Suppressor macrophage (primary cell): Measurements from ENCODE around the gene ITFG1.

Experiments used
- DNase-seq, 4 experiments: peaks; one replicate each; pipeline ENCODE4 v3.0.0-alpha.2; 2020 to 2022

Gene ITFG1

DNA sequence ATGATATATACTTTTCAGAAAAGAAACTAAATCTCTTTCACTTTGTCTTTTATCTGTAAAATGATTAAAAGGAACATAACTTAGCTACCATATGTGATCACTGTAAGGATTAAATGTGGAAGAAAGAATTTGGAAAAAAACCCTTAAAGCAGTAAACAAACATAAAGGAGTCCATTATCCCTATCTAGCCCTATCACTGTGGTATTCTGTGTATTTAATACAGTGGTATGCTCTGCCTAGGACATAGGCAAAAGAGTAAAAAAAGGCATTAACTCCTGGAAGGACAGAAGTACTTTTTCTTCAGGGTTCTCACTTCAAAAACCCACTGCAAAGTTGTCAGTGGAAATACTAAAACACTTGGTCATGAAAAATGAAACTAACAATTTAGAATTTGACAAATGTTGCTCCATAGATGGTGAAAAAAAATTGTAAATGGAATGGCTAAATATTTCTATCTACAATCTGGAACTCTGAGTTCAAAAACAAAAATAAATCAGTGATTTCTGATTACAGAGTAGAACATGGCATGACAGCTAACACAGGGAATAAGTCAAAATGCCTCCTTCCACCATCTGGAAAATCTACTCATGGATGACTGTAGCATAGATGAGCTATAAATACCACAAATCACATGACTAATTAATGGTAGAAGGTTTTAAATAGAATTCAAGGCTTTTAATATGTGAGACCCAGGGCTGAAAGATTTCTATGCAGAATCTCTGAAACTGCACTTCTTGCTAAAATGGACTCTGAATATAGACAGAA is 140.1 kb downstream of the ITFG1 start:
- DNase-seq, result no peak

- no peak for DNase-seq
Measured at GRCh38 chr16:47317465-47318240, 143.2 kb downstream of the ITFG1 start.

DNA sequence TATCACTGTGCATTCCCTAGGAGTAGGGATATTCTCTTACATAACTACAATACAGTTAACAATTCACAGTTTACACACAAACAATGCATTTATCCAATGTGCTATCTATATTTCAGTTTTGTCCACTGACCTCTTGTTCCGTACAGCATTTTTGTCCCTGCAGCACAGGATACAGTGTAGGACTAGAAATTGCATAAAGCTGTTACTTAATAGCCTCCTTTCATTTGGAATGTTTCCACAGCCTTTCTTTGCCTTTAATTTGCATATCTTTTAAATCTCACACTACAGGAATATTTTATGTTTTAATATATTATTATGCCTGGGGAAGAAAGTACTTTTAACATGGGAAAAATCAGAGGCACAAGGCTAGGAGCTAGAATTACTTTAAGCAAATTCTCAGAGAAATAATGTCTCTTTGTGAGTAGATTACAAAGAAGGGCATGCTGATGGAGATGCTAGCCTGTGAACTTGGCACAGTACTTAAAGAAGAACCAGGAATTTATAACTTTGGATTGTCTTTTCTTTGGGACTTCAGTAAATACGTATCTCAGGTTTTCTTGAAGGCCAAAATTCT is 144.3 kb downstream of the ITFG1 start:
- no peak for DNase-seq

- DNase-seq, result no peak
Measured at GRCh38 chr16:47311738-47312505, 148.9 kb downstream of the ITFG1 start.

DNA sequence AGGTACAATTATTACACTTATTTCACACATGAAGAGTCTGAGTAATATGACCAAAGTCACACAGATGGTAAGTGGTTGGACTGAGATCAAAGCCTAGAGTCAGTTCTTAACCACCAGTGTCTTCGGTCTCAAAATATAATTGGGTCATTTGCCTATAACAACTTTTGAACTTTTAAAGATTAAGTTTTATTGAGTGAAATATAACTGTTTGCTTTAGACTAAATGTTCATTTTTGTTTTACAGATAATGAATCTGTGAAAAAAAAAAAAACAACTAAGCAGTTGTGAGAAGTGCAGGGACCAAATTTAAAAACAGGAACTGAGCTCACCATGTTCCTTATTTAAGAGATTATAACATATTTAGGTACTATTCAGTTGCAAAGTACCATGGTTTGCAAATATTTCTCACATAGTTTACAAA is 150.1 kb downstream of the ITFG1 start:
- peak in 3 of 4 experiments; percentile 2 to 42 (median 26) for DNase-seq

GRCh38 chr16:47309581-47310312 is 151.1 kb downstream of the ITFG1 start:
- DNase-seq, result no peak

- DNase-seq, result no peak
Measured at GRCh38 chr16:47308601-47309000, 152.3 kb downstream of the ITFG1 start.

DNA sequence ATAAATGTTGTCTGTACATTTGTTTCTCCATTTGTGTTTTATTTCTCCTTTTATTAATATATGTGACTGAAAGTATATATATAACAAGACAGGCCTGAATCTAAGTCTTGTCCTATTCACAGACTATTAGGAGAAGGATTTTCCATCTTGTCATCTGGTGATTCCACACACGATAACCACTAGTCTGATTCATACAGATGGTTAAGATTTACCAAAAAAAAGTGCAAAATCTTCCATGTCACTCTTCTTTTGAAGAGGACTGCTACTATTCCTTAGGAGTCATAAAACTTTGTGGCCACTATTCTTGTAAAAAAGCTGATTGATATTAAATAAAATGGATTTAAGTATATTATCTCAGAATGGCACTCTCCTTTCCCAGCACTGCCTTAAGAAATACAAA is 156.3 kb downstream of the ITFG1 start:
- no peak for DNase-seq

GRCh38 chr16:47299587-47299986 is 161.3 kb downstream of the ITFG1 start:
- no peak for DNase-seq

DNA sequence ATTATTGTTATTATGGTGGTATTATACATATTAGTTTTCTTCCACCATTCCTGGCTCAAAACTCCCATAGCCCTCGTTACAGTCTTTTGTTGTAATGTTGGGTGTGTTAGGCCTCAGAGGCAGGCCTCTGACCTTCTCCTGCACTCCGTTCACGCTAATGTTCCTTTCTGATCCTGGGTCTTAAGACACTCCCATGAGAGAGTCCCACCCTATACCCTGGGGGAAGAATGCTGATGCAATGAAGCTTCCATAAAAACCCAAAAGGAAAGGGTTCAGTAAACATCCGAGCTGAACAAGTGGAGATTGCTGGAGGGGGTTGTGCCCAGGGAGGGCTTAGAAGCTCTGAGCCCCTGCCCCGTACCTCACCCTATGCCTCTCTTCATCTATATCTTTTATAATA is 175.9 kb downstream of the ITFG1 start:
- DNase-seq, result no peak

DNA sequence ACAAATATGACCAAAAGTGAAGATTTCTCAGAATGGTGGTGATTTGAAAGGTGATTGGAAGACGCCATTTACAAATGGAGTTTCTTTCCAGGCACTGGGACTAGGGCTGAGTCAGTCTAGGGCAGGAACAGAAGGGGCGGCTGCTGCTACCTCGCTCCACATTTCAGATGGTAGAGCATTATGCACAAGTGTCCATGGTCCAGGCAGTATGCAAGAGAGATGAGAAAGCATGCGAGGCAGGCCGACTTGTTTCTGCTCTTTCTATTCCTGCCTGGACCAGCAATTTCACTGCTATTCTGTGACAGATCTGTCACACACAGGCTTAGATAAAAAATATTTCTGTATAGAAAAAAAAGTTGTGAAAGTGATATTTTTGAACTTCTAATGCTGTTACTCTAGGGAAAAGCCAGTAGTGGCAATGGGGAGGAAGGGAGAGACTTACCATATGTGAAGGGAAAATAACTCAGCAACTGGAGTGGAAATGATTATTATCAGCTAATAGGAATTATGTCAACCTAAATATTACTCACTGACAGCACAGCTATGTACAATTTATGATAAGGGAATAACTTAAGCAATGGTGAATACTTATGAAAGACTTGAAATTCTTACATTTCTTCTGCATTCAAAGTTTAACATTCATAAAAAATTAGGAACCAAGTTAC is 182.4 kb downstream of the ITFG1 start:
- DNase-seq, result no peak

DNA sequence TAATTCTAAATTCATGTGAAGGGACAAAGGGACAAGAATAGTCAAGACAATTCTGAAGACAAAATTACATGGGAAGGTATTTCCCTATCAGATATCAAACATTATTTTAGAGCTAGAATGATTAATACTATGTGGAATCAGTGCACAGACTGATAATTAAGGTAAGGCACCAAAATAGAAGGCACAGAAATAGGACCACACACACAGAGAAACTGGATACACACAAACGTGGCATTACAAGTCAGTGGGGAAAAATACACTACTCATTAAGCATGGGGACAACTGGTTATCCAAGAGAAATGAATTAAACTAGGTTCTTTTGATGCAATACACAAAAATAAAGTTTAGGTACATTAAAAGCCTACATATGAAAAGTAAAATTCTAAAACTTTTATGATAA is 184.3 kb downstream of the ITFG1 start:
- no peak for DNase-seq

DNA sequence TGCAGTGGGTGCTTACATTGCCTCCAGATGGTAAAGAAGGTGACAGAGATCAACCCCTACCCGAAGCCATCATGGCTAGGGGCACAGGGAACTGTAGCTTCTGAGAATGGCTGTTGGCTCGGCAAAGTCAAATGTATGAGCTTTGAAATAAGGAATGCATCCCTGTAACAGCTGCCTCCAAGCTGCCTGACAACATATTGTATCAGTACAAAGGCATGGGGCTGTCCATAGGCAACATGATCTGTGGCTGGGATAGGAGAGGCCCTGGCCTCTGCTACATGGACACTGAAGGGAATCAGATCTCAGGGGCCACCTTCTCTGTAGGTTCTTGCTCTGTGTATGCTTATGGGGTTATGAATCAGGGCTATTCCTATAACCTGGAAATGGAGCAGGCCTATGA is 197.9 kb downstream of the ITFG1 start:
- DNase-seq, result no peak

- DNase-seq, result no peak
Measured at GRCh38 chr16:47260503-47260902, 200.4 kb downstream of the ITFG1 start.

DNA sequence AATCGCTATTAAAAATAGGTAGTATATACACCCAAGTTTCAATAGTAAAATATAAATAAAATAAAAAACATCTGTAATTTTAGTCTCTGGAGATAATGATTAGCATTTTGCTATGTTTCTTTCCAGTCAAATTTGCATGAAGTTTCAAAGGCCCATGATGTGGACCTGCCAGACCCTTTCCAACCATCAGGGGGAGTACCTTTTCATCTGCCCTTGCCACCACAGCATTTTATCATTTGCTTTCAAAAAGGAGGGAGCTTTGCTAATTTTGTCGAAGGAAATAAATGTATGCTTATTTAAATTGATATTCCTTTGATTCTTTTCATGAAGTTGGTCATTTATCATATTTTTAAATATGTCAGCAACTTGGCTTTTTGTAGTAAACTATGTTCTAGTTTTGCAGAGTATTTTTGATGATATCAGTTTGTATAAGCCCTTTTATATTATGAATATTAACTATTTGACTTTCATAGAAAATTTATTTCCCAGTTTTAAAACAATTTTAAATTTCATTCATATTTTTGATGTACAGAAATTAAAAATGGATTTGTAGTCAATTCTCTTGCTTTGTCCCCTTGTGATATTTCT is 201.9 kb downstream of the ITFG1 start:
- peak; percentile 16 to 32 (median 27) for DNase-seq

DNA sequence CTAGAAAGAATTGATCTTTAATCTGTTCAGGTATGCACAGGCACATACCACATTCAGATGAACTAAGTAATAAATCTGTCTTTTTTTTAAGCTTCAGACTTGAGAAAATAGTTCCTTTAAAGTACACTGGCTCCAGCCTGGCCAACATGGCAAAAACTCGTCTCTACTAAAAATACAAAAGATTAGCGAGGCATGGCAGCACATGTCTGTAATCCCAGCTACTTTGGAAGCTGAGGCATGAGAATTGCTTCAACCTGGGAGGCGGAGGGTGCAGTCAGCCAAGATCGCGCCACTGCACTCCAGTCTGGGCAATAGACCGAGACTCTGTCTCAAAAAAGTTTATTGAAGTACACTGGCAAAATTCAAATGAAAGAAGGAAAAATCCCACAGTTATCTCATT is 206.1 kb downstream of the ITFG1 start:
- no peak for DNase-seq

GRCh38 chr16:47250983-47251382 is 209.9 kb downstream of the ITFG1 start:
- DNase-seq, result no peak

- DNase-seq, result no peak
Measured at GRCh38 chr16:47247690-47248089, 213.2 kb downstream of the ITFG1 start.

DNA sequence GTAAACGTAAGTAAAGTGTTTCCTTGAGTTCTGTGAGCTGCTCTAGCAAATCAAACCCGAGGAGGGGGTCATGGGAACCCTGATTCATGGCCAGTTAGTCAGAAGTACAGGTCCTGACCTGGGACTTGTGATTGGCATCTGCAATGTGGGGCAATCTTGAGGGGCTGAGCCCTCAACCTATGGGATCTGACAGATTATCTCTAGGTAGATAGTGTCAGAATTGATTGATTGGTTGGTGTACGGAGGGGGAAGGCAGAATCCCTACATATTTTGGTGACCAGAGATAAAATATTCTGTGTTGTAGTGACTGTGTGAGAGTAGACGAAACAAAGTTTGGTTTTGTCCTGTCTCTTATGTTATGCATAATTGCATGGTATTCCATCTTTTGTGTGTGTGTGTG is 216.7 kb downstream of the ITFG1 start:
- no peak for DNase-seq

- DNase-seq, result no peak
Measured at GRCh38 chr16:47241061-47241460, 219.8 kb downstream of the ITFG1 start.

DNA sequence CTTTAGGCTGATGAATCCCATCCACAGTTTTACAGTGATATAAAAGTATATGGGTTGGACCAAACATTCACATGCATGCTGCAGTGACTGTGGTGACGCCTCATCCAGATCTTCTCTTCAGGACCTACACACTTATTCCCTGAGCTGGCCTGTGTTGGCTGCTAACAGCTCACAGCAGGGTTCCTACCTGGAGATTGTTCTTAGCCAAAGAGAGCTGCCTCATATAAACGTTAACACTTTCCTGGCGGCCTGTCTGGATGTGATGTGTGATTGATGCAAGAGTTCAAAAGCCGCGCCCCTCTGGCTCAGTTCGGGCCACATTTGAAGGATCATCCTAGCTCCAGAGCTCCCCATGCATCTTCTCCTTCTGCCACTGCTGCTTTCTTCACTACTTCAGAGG is 224.1 kb downstream of the ITFG1 start:
- no peak for DNase-seq
